ENCODE measurements around the gene DMRTB1.
"Not testable (repeated sequence)": the region's sequence is repeated elsewhere in the genome, so short reads cannot be mapped to it uniquely, and the experiment has no call there.

DMRTB1 gene

DNA sequence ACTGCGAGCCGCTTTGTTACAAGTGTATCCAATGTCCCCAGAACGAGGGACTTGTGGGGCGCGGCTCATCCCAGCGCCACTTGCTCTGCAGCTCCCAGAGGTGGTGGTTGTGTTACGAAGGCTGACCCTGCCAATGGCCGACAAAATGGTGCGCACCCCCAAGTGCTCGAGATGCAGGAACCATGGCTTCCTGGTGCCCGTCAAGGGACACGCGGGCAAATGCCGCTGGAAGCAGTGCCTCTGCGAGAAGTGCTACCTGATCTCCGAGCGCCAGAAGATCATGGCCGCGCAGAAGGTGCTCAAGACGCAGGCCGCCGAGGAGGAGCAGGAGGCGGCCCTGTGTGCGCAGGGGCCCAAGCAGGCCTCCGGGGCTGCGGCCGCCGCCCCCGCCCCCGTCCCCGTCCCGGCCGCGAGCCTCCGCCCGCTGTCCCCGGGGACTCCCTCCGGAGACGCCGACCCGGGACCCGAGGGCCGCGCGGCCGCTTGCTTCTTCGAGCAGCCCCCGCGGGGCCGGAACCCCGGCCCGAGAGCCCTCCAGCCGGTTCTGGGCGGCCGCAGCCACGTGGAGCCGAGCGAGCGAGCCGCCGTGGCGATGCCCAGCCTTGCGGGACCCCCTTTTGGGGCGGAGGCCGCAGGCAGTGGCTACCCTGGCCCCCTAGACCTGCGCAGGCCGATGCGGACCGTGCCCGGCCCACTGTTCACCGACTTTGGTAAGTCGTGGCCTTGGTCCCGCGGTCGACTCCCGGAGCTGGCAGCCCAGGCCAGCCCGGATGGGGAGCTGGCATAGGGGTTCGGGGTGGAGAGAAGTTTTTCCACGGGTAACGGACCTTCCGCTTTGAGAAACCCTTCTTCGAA is at the start of gene DMRTB1:
Gene DMRTB1 (plus strand): TSS at position 79 of the 855 bp plus-strand sequence. CDS start 55 bp downstream, at position 134.
- DNase-seq, result no peak

DNA sequence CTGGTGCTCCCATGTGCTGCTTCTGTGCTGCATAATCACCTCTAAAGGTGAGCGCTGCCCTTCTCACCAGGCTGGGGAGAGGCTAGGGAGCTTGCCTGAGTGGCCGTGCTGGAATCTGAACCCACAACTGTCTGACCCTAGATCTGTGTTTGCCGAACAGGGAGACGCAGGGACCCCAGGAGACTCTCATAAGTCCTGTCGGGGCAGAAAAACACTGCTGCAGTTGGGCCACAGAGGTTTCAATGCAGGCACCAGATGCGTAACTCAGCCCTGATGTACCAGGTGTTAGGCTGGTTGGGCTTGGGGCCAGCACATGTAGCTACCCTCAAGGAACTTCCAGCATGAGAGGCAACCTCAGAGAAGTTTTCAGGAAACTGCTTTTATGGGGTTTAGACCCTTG is 49.5 kb upstream of the DMRTB1 start:
- DNase-seq, result no peak

DNA sequence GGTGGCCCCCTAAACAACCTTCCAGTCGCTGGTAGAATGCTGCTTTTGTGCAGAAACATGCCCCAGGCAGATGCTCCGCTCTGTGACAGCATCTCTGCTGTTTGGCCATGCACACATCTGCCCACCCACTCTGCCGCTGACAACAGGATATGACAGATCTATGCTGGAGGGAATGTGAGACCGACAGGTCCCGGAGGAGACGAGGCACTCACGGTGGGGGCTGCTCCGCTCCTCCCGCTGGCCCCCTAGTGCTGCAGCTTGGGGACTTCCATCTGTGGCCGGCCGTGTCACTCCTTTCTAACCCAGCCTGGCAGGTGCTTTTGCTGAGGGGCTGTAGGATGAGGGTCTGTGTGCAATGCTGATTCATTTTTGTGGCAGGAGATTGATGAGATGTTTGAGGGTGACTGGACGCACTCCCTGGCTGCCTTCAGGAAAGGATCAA is 49.1 kb upstream of the DMRTB1 start:
- DNase-seq, result no peak

DNA sequence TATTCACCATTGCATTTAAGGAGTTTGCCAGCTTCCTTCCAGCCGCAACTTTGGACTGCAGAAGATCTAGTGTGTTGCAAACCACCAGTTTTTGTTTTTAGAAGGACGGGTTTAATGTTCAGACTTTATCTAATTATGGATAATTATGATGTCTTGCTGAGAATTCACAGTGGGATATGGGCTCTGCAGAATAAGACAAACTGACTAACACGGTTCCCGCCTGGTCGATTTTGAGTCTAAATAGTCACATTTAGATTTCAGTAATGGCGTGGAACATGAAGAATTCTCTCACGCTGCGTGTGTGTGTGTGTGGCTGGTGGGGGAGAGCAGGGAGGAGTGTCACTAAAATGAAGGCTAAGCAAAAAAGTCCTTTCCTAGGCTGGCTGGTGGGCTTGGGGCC is 48.5 kb upstream of the DMRTB1 start:
- no peak for DNase-seq

DNA sequence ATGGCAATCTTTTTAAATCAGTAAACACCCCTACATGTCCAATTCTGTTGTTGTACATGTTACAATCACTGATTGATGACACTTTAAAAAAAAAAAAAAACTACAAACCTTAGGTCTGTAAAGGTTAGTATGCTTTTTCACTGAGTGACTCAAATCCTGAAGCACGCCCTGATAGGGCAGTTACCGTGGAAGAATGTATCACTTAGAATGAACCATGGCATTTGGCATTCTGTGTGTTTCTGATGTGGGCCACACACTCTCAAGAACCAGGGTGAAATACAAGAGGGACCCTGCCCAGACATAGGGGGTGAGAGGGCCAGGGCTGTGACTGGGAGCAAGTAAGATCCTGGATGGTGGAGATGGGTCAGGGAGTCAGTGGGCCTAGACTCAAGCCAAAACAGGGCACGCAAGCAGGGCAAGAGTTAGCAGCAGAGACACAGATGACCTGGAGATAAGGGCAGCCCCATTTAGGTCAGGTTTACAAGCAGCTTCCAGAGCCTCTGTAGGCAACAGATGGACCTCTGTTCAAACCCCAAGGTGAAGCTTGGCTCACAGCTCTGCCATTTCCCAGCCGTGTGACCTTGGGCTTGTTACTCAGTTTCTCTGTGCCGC is 47.6 kb upstream of the DMRTB1 start:
- DNase-seq, result no peak

DNA sequence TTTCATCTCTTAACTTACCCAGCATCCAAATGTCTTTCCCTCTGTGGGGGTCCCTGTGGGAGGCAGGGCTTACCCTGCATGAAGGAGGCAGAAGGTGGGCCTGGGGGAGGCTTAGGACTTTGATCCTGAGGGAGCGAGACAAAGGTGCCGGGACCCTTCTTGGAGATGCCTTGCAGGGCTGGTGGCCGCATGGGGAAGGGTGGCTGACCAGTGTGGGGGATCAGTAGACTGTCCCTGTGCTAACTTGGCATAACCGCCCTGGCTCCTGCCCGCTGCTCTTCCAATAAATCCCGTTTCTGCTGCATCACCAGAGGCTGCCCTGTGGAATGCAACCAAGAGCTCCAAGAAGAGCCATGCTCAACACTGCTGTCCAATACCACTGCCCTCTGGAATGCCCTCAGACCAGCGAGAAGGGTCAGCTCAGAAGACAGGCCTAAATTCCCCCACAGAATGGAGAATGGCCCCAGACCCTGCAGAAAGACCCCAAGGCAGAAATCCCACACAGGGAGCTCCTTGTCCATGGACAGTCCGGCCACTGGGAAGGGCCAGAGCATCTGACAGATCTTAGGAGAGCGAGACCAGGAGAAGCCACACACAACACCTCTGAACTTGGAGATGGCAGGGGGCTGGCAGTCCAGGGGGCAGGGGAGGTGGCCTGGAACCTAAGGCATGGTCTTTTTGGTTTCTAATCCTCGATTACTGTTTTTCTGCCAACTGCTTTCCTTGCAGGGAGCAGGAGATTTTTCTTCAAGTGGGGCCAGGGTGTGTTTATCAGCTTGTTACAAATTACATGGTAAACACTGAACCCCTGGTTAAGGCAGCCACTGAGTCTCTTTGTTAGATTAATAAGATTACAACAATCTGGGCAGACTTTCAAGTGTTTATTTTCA is 46.7 kb upstream of the DMRTB1 start:
- no peak for DNase-seq

DNA sequence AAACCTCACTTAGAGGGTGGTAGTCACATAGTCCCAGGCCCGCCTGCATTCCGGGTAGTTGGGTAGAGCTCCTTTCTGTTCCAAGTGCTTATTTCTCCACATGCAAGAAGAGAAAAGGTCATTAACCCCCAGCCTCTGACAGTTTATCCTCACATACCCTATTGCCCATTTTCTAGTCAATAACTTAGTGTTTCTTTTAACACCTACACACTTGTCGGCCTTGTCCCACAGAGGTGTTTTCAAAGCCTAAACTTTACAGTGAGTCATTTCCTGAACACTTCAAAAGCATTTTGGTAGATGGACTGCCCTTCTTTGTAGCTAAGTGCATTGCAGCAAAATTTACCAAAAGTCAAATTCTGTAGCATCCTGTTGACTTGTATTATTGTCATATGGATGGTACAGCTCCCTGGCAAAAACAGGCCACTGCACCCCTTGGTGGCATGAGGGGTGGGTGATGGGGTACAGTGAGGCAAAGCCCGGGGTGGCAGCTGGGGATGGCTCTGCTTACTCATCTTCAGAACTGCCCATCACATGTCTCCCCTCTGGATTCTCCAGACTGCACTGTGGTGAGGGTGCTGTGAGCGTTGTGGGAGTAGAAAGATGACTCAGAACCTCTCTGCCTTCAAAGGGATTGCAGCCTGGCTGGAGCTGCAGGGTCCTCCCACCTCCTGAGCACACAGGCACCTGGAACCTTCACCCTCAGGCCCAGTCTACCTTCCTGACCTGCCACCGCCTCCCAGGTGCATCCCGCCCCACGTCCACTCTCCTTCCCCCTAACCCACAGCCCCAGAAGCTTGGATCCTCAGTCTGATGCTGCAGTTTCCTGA is 45.8 kb upstream of the DMRTB1 start:
- DNase-seq, result peak; percentile 60

DNA sequence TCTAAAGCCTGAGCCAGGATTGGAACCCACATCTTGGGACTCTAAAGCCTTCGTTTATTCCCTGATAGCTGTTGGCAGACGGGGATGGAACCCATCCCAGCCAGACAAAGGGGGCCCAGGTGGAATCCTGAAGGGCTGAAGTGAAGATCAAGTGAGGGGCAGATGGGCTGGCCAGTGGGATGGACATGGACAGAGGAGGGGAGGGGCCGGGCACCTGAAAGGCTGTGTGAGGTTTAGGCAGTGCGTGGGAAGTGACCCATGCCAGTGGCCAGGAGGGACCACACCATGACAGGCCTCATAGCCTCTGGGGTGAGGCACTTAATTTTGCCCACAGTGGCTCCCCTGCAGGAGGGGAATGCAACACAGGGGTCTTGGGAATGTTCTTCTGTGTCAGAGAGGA is 44.6 kb upstream of the DMRTB1 start:
- no peak for DNase-seq

DNA sequence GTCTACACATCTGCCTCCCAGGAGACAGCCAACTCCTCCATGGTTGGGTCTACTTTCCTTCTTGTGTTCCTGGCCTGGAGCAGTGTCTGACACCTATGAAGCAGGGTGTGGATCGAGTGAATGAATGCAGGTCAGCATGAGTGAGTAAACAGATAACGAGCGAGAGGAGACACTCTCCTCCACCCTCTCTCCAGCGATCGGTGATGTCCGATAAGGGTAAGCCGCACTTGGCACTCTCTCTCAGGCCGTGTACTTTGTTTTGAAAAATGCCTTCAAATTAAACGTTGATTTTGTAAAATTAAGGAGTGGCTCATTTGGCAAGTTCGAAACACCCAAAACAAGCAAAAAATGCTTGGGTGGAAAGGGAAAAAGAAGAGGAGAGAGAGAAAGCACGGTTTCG is 43.8 kb upstream of the DMRTB1 start:
- DNase-seq, result no peak

DNA sequence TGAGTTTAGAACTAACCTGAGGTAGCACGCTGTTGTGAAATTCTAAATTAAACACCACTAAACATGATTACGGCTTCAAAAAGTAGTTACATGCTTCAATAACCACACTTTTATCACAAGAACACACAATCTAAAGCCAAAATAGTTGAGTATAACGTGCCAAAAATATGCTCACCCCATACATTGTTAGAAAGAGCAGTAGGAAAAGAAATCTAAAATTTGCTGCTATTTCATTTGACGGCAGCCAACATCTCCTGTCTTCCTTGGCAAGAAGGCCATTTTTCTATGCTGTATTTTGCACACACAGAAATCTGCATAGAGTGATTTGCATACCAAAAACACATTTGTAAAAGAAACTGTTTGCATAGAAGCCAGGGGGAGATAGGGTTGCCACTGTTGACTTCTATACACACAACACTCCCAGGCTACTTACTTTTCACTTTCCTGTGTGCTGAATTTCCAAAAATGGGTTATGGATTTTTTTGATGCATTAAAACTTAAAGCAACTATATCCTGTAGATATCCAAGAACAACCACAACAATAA is 42.9 kb upstream of the DMRTB1 start:
- no peak for DNase-seq

DNA sequence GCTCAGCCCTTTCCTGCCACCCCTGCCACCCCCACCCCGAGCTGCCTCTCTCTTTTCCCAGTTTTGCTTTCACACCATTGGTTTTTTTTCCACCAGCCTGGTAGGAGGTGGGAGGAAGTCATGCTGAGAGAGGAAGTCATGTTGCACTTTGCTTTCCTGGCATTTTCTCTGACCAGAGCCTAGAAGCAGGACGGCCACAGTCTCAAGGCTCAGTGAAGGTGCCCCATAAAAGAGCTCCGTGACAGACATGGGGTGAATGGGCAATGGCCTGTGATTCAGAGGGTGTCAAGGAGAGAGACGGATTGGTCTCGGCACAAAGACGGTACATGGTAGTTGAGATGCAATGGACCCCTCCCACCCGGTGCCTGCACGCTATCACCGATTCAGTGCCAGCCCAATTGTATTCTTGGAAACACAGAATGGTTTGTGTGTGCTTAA is 42.1 kb upstream of the DMRTB1 start:
- DNase-seq, result no peak

DNA sequence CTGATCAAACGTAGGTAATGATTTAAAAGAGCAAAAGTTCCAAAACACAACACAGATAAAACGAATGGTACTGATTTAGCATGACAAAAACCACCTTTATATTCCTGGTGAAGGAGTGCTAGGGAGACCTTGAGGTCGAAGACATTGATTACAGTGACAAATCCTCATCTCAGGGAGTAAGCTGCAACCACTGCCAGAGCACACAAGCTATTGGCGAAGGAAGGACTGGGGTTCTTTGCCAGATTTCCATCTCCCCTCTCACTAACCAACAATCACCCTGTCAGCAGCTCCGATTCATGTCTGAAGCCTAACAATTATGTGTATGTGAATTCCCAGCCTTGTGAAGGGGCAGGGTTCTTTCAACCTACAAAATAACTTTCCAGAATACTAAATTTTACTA is 40.2 kb upstream of the DMRTB1 start:
- no peak for DNase-seq

DNA sequence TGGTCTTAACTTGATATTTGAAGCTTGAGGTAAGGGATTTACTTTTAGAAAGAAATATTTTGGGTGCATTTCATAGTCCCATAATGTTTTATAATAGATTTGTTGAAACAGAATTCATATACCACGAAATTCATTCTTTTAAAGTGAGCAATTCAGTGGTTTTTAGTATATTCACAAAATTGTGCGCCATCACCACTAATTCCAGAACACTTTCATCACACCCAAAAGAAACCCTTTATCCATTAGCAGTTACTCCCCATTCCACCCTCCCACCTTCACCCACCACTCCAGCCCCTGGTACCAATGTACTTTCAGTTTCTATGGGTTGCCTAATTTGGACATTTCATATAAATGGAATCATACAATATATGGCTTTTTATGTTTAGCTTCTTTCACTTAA is 38.9 kb upstream of the DMRTB1 start:
- DNase-seq, result no peak

DNA sequence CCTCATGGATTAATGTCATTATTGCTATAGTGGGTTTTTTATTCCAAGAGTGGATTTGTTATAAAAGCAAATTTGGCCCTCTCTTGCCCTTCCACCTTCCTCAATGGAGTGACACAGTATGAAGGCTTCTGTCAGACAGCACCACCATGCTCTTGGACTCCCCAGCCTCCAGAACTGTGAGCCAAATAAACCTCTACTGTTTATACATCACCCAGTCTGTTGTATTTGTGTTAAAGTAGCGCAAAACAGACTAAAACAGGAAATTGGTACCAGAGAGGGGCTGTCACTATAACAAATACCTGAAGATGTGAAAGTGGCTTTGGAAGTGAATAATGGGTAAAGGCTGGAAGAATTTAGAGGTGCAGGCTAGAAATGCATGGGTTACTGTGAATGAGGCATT is 38.0 kb upstream of the DMRTB1 start:
- no peak for DNase-seq

DNA sequence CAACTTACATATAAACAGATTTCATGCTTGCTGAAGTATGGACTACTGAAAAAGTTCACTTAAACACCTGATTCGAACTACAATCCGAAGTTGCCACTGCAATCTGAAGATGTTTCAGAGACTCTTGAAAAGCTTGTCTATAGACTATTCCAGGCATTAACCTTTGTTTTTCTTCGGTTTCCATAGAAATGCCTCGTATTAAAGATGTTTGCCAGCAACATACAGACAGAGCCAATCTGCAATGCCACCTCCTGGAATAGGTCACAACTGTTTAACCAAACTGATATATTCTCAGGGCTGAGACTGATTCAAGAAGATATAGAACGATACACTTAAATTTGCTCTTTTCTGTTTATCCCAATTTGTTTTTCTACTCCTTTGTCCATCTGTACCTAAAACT is 28.9 kb upstream of the DMRTB1 start:
- no peak for DNase-seq

DNA sequence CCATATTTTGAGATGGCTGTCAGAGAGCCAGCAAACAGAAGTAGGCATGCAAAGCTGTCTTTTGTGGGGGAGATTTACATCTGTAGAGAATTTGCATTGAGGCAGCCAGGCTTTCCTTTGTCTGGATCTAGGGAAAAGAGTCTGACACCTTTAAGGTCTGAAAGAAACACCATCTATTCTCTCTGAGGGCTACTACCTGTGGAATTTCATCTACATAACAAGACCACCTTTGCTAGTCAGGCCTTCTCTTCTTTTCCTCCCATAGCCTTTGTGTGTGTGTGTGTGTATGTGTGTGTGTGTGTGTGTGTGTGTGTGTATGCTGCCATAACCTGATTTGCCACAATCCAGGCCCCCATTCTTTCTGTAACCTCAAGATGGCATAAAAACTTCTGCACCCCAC is 28.4 kb upstream of the DMRTB1 start:
- DNase-seq, result no peak

DNA sequence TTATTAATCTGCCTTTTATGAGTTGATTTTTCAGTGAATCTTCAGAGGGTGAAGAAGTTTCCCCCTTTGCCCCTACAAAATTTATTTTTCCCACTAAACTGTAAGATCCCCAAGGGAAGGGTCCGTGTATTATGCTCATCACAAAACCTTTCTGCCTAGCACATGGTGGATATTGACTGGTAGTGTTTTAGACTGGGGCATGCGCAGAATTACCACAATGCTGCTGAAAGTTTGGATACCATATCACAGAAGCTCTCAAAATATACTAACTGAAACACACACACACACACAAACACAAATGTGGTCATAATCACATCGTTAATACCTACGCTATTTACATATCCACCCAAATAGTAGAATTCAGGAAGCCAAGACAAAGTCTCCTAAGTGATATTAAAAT is 28.0 kb upstream of the DMRTB1 start:
- DNase-seq, result no peak

DNA sequence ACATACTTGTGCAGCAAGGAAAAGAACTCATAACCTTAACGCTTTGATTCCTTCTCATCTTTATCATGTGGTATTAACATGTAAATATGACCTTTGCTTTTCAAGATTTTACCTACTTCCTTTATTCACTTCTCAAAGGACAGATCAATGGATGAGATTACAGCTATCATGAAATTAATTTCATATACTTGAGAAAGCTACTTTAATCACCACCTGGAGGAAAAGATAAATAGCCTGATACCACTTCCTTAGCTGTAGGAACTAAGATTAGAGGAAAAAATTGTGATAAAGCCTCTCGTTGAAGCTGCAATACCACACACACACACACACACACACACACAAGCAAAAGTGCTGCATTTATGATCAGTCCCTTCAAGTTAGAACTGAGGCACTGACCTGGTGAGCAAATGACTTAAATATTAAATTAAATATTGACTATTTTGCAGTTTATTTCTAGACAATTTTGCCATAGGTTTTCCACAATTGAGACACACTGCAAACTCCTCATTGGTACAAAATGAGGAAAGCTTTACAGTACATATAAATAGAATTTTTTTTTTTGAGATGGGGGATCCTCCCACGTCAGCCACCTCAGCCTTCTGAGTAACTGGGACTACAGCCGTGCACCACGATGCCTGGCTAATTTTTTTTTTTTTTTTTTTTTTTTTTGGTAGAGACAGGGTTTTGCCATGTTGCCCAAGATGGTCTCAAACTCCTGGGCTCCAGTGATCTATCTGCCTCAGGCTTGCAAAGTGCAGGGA is 27.2 kb upstream of the DMRTB1 start:
- DNase-seq, result no peak

DNA sequence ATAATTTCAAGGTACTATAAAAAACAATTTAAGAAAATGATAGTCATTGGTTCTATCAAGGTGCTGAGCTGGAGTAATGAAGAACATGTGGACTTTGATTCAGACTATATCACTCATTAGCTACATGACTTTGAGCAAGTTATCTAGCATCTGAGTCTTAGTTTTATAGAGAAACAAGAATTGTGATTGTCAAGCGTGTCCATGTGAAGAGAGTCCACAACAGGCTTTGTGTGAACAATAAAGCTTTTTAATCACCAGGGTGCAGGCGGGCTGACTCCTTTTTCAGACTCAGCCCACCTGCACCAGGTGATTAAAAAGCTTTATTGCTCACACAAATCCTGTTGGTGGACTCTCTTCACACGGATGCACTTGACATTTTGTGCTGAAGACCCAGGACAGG is 26.6 kb upstream of the DMRTB1 start:
- no peak for DNase-seq

DNA sequence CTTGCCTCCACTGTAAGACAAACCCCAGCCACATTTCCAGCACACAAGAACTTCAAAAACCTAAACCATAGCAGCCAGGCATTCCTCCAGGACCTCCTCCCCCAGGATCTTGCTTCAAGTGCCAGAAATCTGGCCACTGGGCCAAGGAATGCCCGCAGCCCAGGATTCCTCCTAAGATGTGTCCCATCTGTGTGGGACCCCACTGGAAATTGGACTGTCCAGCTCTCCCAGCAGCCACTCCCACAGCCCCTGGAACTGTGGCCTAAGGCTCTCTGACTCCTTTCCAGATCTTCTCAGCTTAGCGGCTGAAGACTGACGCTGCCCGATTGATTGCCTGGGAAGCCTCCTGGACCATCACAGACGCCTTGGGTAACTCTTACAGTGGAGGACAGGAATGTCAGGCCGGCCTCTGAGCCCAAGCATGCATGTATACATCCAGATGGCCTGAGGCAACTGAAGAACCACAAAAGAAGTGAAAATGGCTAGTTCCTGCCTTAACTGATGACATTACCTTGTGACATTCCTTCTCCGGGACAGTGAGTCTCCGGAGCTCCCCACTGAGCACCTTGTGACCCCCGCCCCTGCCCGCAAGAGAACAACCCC is 24.7 kb upstream of the DMRTB1 start:
- not testable (repeated sequence) for DNase-seq

DNA sequence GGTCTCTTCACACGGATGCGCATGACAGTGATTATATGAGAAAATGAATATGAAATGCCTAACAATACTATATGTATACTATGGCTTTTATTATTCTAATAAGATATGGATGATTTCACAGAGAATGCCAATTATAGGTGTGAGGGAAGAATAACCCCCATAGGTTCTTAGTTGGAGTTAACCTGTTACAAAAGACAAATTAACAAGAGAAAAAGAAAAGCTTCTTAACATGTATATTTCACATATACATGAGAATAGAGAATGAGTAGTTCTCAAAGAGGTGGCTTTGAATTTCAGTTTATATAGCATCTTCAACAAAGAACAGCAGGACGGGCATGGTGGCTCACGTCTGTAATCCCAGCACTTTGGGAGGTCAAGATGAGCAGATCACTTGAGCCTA is 24.0 kb upstream of the DMRTB1 start:
- DNase-seq, result no peak

Data from activated effector memory CD4-positive, alpha-beta T cell treated with Interleukin-2 at 50 U/mL for 16 hours (primary cell).